ENCODE measurements around the gene RAC3. TPM values are rescaled to one million over a fixed set of nuclear protein-coding genes. Genes with fewer than 3 reads are reported as not detected.

RAC3 gene
- total RNA-seq, 2 experiments from 2014 or later, result 12.9 to 13.1 TPM

DNA sequence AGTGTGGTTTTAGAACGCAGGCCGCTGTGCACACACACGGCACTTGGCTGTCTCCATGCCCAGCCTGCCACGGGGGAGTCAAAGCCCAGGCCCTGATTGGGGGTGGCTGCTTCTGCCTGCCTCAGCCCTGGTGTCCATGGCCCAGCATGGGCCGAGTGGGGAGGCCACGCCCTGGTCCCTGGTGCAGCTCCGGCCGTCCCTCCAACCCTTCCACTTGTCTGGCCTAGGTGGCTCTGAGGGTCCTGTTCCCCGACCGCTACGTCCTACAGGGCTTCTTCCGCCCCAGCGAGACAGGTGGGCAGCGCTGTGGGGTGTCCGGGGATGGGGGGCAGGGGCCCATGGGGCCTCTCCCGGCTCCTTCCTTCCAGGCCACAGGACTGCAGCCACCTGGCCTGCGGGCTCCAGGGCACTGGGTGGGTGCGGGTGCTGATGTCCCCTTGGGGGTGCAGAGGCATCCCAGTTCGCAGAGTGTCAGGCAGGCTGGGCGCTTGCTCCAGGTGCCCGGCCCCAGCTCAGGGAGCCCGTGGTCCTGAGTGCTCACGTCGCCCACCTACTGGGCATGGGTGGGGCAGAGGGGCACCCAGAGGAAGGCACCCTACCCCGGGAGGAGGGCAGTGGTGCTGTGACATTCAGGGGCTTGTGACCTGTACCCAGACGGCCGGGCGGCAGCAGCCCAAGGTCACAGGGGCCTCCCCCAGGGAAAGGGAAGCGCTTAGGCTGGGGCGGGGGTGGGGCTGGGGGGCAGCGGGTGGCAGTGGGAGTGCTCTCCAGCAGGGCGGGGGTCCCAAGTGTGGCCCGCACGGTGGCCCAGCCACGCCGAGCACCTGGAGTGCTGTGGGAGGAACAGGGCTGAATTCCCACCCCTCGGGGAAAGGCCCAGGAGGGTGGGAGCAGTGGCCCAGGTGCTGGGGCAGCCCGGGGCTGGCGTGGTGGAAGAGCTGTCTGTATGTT is 20.6 kb upstream of the RAC3 start:
- POLR2A ChIA-PET, result interaction anchor here (1.6 kb wide), 1 partner anchor 11 kb away, joined by 3 read pairs; no protein-coding TSS in a partner anchor
- no peaks in the 10 kb centered on the region for H3K36me3 Mint-ChIP-seq (ENCODE audit: low read depth)
- ATAC-seq (no peak), DNase-seq (no peak)
- CTCF ChIA-PET, result interaction anchor here (0.5 to 1.9 kb wide), 4 partner anchors 9 to 118 kb away, joined by 3 to 5 read pairs (median 3); partner anchors contain the start of gene DCXR
- peaks cover 9% of the 10 kb centered on the region for H3K4me1 Mint-ChIP-seq (ENCODE audit: low read depth)
- no peak overlapping the region for H3K27ac Mint-ChIP-seq
- H3K27me3 Mint-ChIP-seq (ENCODE audit: low read depth), result no peaks in the 10 kb centered on the region
- no peak overlapping the region for H3K4me3 Mint-ChIP-seq
- no peaks in the 10 kb centered on the region for H3K9me3 Mint-ChIP-seq (ENCODE audit: insufficient read depth)

DNA sequence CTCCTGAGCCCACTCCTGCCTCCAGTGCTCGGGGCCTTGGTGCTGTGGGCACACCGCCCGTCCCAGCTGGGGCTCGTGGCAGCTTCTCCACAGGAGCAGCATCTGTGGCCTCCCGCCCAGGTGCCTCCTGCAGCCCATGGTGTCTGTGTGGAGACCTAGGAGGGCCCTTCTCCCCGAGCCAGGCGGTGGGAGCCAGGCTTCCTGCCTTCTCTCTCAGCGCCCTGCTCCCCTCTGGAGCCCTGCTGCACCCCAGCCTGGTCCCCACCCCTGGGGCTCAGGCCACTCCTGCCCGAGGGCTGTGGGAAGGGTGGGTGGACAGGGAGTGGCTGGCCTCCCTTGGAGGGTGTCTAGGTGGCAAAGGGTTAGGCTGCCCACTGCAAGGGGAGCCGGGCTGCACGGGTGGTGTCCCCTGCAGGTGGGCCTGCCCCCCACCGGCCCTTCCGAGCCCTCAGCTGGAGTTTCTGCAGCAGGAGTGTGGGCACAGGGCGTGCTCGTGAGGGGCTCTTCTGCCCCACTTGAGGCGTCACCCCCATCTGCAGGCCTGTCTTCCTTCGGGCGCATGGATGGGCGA is 19.8 kb upstream of the RAC3 start:
- Mint-ChIP-seq H3K9me3 (ENCODE audit: insufficient read depth) (no peaks in the 10 kb centered on the region), H3K27me3 (ENCODE audit: low read depth) (no peaks in the 10 kb centered on the region), H3K36me3 (ENCODE audit: low read depth) (no peaks in the 10 kb centered on the region), H3K4me3 (no peak overlapping the region), H3K4me1 (ENCODE audit: low read depth) (peaks cover 9% of the 10 kb centered on the region), H3K27ac (no peak overlapping the region)
- ATAC-seq (no peak), DNase-seq (no peak)
- ChIA-PET POLR2A (interaction anchor here (1.6 kb wide), 1 partner anchor 10 kb away, joined by 3 read pairs; no protein-coding TSS in a partner anchor), CTCF (interaction anchor here (1.0 kb wide), 2 partner anchors 8 to 26 kb away, joined by 3 read pairs; partner anchors contain the start of gene DCXR)

DNA sequence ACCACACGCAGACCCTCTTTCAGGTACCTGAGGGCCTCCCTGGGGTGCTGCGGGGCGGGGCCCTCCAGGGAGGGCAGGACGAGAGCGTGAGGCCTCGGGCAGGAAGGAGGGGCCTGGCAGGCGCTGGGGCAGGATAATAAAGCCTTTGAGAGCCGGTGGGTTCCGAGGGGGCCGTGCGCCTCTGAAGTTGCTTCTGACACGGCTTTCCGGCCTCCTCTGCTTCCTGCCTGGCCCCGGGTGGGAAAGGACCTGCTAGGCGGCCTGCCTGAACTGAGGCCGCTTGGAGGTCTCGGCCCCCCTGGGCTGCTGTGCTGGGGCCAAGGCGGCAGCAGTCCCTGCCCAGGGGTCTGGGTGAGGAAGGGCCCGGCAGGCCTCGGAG is 19.2 kb upstream of the RAC3 start:
- Mint-ChIP-seq H3K27ac (no peak overlapping the region), H3K9me3 (ENCODE audit: insufficient read depth) (no peaks in the 10 kb centered on the region), H3K4me3 (no peak overlapping the region), H3K4me1 (ENCODE audit: low read depth) (peaks cover 9% of the 10 kb centered on the region), H3K36me3 (ENCODE audit: low read depth) (no peaks in the 10 kb centered on the region), H3K27me3 (ENCODE audit: low read depth) (no peaks in the 10 kb centered on the region)
- DNase-seq (no peak), ATAC-seq (no peak)
- CTCF ChIA-PET, result interaction anchor here (1.7 kb wide), 1 partner anchor 53 kb away, joined by 5 read pairs; no protein-coding TSS in a partner anchor
- POLR2A ChIA-PET, result no interaction called here

DNA sequence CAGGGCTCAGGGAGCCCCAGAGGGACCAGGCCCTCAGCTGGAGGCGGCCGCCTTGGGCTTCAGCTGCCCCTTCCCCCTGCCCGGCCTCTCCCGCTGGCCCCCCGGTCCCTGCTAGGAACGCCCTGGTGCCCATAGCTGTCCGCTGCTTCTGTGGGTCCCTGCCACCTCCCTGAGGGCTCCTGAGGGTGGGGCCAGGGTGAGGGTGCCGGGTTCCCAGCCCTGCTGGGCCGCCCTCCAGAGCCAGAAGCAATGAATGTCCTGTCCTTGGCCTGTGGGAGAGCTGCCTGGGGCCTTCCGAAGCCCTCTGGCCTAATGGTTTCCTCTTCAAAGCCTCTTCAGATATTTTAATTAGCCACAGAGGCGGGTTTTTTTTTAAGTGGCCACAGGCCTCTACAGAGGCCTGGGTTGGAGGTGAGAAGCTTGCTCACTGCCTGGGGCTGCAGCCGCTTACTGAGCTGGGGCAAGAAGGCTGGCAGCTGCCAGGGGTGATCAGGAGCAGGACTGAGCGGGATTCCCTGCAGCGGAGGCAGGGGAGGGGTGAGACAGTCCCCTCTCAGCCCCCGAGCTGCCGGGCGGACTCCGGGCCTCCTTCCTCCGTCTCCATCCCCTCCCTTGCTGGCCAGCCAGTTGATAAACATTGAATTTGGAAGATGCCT is 18.7 kb upstream of the RAC3 start:
- H3K36me3 Mint-ChIP-seq (ENCODE audit: low read depth), result no peaks in the 10 kb centered on the region
- no peak for ATAC-seq
- no peak overlapping the region for H3K4me3 Mint-ChIP-seq
- H3K4me1 Mint-ChIP-seq (ENCODE audit: low read depth), result peaks cover 9% of the 10 kb centered on the region
- DNase-seq, result no peak
- H3K27me3 Mint-ChIP-seq (ENCODE audit: low read depth), result no peaks in the 10 kb centered on the region
- CTCF ChIA-PET, result interaction anchor here (1.7 kb wide), 1 partner anchor 53 kb away, joined by 5 read pairs; no protein-coding TSS in a partner anchor
- H3K9me3 Mint-ChIP-seq (ENCODE audit: insufficient read depth), result no peaks in the 10 kb centered on the region
- no peak overlapping the region for H3K27ac Mint-ChIP-seq
- POLR2A ChIA-PET, result no interaction called here

DNA sequence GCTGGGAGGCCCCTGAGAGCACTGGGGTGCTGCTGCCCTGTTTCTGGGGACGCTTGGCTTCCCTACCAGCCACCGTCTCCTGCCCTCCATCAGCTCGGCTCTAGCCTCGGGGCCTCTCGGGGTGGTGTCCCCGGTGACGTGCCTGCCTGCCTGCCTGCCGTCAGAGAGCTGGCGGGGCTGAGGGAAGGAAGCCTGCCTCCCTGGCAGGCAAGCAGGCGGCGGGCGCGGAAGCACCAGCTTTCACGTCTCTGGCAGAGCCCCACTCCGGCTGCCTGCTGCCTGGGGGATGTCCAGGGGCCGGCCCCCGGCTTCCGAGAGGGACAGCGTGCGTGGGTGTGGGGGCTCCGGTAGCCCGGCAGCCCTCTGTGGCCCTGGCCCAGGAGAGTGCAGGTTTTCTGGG is 18.1 kb upstream of the RAC3 start:
- Mint-ChIP-seq H3K27me3 (ENCODE audit: low read depth) (no peaks in the 10 kb centered on the region), H3K4me3 (no peak overlapping the region), H3K36me3 (ENCODE audit: low read depth) (no peaks in the 10 kb centered on the region), H3K27ac (no peak overlapping the region), H3K4me1 (ENCODE audit: low read depth) (peaks cover 7% of the 10 kb centered on the region), H3K9me3 (ENCODE audit: insufficient read depth) (no peaks in the 10 kb centered on the region)
- DNase-seq (no peak), ATAC-seq (no peak)
- ChIA-PET CTCF (interaction anchor here (1.7 kb wide), 1 partner anchor 54 kb away, joined by 5 read pairs; no protein-coding TSS in a partner anchor), POLR2A (no interaction called here)

DNA sequence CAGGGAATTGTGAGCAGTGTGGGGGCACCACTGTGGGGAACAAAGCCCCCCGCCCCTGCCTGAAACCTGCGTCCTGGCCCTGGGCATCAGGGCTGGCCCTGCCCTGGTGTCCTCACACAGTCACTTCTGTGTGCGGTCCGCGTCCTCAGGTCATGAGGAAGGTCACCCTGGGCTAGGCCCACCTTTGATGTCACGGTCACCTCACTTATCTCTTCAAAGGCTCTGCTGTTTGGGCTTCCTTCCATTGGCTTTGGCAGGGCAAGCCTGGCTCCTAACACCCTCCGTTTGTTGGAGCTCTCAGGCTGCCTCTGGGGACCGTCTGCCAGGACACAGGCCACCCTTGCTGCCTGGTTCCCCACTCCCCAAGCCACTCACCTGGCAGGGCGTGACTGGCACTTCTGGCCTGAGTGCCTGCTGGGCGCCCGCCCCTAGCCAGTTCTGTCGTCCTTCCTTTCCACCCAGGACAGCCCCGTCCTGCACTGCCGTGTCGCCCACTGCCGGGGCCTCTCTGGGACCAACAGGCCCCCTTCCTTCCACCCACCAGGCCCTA is 17.6 kb upstream of the RAC3 start:
- H3K36me3 Mint-ChIP-seq (ENCODE audit: low read depth), result peaks cover 5% of the 10 kb centered on the region
- H3K9me3 Mint-ChIP-seq (ENCODE audit: insufficient read depth), result no peaks in the 10 kb centered on the region
- no peaks in the 10 kb centered on the region for H3K27me3 Mint-ChIP-seq (ENCODE audit: low read depth)
- H3K27ac Mint-ChIP-seq, result no peak overlapping the region
- DNase-seq (no peak), ATAC-seq (no peak)
- ChIA-PET CTCF (interaction anchor here (1.7 kb wide), 1 partner anchor 54 kb away, joined by 5 read pairs; no protein-coding TSS in a partner anchor), POLR2A (no interaction called here)
- no peak overlapping the region for H3K4me3 Mint-ChIP-seq
- H3K4me1 Mint-ChIP-seq (ENCODE audit: low read depth), result peaks cover 7% of the 10 kb centered on the region

DNA sequence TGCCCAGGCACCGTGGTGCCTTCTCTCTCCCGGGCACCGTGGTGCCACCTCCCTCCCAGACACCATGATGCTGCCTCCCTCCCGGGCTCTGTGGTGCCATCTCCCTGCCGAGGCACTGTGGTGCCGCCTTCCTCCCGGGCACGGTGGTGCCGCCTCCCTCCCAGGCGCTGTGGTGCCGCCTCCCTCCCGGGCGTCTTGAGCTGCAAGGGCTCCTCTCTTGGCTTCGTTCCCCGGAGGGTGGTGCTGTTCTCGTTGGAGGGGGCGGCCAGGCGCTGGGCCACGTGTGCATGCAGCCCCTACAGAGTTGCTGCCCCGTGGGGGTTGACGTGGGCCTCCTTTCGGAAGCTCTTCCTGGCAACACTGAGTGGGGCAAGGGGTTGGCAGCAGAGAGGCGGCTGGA is 17.0 kb upstream of the RAC3 start:
- no peaks in the 10 kb centered on the region for H3K27me3 Mint-ChIP-seq (ENCODE audit: low read depth)
- DNase-seq (no peak), ATAC-seq (no peak)
- H3K4me3 Mint-ChIP-seq, result no peak overlapping the region
- ChIA-PET CTCF (no interaction called here), POLR2A (no interaction called here)
- no peaks in the 10 kb centered on the region for H3K9me3 Mint-ChIP-seq (ENCODE audit: insufficient read depth)
- peaks cover 4% of the 10 kb centered on the region for H3K4me1 Mint-ChIP-seq (ENCODE audit: low read depth)
- no peak overlapping the region for H3K27ac Mint-ChIP-seq
- H3K36me3 Mint-ChIP-seq (ENCODE audit: low read depth), result peaks cover 7% of the 10 kb centered on the region

DNA sequence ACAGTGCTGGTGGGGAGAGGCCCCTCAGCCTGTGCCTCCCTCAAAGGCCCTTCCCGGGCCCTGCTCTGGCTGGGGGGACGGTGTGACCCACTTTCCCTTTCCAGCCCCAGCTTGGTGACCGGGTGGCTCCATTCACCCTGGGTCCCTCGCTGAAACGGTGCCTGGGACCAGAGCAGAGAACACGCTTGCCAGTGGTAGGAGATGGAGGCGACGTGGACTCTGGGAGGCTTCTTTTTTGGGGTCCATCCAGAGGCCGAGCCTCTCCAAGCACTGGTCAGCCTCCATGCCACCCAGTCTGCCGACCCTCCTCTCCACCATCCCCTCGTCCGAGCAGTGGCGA is 16.5 kb upstream of the RAC3 start:
- ChIA-PET POLR2A (no interaction called here), CTCF (no interaction called here)
- no peak for ATAC-seq
- no peaks in the 10 kb centered on the region for H3K9me3 Mint-ChIP-seq (ENCODE audit: insufficient read depth)
- H3K4me1 Mint-ChIP-seq (ENCODE audit: low read depth), result no peaks in the 10 kb centered on the region
- H3K4me3 Mint-ChIP-seq, result no peak overlapping the region
- peaks cover 7% of the 10 kb centered on the region for H3K36me3 Mint-ChIP-seq (ENCODE audit: low read depth)
- no peaks in the 10 kb centered on the region for H3K27me3 Mint-ChIP-seq (ENCODE audit: low read depth)
- no peak for DNase-seq
- H3K27ac Mint-ChIP-seq, result no peak overlapping the region

DNA sequence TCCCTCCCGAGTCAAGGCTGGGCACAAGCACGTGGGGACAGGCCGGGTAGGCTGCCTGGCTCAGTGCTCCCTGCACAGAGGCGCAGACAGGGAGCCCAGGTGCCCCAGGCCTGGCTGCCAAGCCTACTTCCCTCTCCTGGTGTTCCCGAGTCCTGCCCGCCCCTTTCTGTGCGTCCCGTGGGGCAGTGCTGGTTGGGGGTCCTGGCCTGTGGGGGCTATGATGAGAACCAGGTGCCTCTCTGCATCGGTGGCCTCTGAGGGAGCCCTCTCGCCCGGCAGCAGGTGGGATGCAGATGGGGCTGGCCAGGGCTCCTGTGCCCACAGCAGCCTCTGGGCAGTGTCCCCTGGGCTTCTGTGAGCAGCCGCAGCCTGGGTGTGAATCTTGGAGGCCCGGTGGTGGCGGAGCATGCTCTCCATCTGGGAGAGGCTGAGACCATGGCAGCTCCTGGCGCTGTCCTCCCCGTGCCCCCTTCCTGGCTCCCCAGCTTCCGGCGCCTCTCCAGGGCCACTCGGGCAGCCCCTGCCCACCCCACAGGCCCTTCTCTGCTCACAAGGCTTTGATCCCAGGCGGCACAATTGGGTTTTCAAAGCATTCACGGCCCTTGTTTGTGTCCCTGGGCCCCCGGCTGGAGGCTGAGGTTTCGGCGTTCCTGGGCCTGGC is 16.0 kb upstream of the RAC3 start:
- Mint-ChIP-seq H3K4me3 (no peak overlapping the region), H3K27ac (no peak overlapping the region), H3K4me1 (ENCODE audit: low read depth) (peaks cover 2% of the 10 kb centered on the region), H3K36me3 (ENCODE audit: low read depth) (peaks cover 7% of the 10 kb centered on the region), H3K27me3 (ENCODE audit: low read depth) (no peaks in the 10 kb centered on the region), H3K9me3 (ENCODE audit: insufficient read depth) (no peaks in the 10 kb centered on the region)
- ATAC-seq (no peak), DNase-seq (no peak)
- CTCF ChIA-PET, result interaction anchor here (2.7 kb wide), 1 partner anchor 56 kb away, joined by 14 read pairs; no protein-coding TSS in a partner anchor
- POLR2A ChIA-PET, result interaction anchor here (1.0 kb wide), 1 partner anchor 123 kb away, joined by 3 read pairs; no protein-coding TSS in a partner anchor

DNA sequence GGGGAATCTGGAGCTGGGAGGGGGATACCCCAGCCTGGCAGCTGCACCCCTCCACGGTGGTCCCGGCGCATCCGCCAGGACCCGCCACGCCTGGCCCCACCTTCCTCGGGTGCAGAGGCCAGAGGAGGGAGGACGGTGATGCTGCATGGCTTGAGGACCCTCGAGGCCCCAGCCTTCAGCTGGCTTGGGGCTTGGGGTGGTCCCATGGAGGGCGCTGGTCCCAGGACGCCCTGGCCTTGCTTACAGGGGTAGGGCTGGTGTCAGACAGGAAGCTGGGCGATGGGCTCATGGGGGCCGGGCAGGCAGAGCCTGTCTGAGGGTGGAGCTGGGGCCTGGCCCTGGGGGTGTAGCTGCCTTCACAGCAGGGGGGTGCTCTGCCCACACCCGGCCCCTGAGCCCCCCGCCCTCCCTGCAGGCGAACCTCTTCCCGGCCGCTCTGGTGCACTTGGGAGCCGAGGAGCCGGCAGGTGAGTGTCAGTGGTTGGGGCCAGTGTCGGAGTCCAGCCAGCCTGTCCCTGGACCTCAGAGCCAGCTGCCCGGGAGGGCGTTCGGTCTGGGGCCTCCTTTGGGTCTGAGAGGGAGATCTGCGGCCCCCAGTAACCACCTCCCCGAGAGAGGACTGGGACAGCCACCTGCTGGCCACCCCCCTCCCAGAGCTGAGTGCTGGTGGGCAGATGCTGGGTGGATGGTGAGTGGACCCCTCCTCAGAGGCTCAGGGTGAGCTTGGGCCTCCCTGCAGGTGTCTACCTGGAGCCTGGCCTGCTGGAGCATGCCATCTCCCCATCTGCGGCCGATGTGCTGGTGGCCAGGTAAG is 15.2 kb upstream of the RAC3 start:
- DNase-seq (no peak), ATAC-seq (no peak)
- H3K4me1 Mint-ChIP-seq (ENCODE audit: low read depth), result peaks cover 7% of the 10 kb centered on the region
- H3K27me3 Mint-ChIP-seq (ENCODE audit: low read depth), result no peaks in the 10 kb centered on the region
- no peak overlapping the region for H3K4me3 Mint-ChIP-seq
- no peaks in the 10 kb centered on the region for H3K9me3 Mint-ChIP-seq (ENCODE audit: insufficient read depth)
- H3K36me3 Mint-ChIP-seq (ENCODE audit: low read depth), result peaks cover 7% of the 10 kb centered on the region
- POLR2A ChIA-PET, result interaction anchor here (1.0 kb wide), 1 partner anchor 124 kb away, joined by 3 read pairs; no protein-coding TSS in a partner anchor
- CTCF ChIA-PET, result interaction anchor here (2.7 kb wide), 1 partner anchor 57 kb away, joined by 14 read pairs; no protein-coding TSS in a partner anchor
- H3K27ac Mint-ChIP-seq, result no peak overlapping the region

Measured in activated CD8-positive, alpha-beta T cell treated with anti-CD3 and anti-CD28 coated beads, Interleukin-2, amount 10 ng/mL, durations not matched to agents 7 days and 5 days (primary cell).